Gastroesophageal sphincter (tissue), 3 donors: ENCODE data around the gene CISD3.

Source experiments
- CTCF ChIP-seq, 4 experiments: fragments of 200-600 bp in 2 of 4; fragments of 450-650 bp in 2 of 4; sonication (generic) in 1 of 4; IDR thresholded peaks; one replicate each; pipeline ENCODE4 v1.5.1; 2017 to 2019; ENCODE audit warnings: antibody characterized with exemption in 4 of 4, mild to moderate bottlenecking in 2 of 4, moderate library complexity in 2 of 4
- EP300 ChIP-seq: sonication (generic); formaldehyde crosslinking; IDR thresholded peaks from one replicate; pipeline ENCODE4 v1.6.1; 2017; ENCODE audit warnings: antibody characterized with exemption, mild to moderate bottlenecking

GRCh38 chr17:38751808-38752307 lies 21.7 kb downstream of the CISD3 start:
- TF ChIP-seq CTCF (IDR thresholded peaks at IDR 0.05) (no peak), EP300 (no peak)
